HG03354 (cell line): ENCODE results near the gene THSD7B.
"Not testable (repeated sequence)": the region's sequence is repeated elsewhere in the genome, so short reads cannot be mapped to it uniquely, and the experiment has no call there.

ENCODE experiments used
- ATAC-seq: cut with Tn5 transposase; IDR thresholded peaks from one replicate; pipeline ENCODE4 v1.9.1; 2021; ENCODE audit warnings: mild to moderate bottlenecking; ENCODE audit not compliant: unreplicated experiment, poor library complexity, severe bottlenecking

The THSD7B gene

DNA sequence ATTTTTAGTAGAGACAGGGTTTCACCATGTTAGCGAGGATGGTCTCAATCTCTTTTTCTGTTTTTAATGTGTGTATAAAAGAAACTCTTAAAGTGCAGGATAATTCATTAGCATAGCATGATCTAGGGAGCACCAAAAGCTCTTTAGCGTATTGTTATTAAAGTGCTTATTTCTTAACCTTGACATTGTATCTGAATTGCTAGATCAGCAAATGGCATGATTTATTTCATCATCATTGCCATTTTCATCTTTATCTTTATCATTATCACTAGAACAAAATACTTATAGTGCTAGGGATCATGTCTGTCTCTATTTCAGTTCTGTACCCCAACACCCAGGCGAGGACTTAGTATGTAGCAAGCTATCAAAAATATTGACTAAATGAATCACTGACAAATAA lies 805.1 kb downstream of the THSD7B start:
- no peak for ATAC-seq

- ATAC-seq, result not testable (repeated sequence)
Measured at GRCh38 chr2:137587834-137588233, 822.5 kb downstream of the THSD7B start.

DNA sequence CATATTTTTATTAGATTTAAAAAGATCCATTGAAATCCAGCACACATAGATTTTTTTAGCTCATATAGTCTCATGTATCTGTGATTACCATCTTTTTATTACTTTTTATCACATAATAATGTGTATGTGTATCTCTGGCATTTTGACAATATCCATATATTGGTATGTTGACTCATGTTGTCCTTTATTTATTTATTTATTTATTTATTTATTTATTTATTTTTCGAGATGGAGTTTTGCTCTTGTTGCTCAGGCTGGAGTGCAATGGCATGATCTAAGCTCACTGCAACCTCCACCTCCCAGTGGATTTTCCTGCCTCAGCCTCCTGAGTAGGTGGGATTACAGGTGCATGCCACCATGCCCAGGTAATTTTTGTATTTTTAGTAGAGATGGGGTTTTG lies 823.2 kb downstream of the THSD7B start:
- ATAC-seq, result not testable (repeated sequence)

GRCh38 chr2:137590102-137590501 lies 824.8 kb downstream of the THSD7B start:
- ATAC-seq, result no peak

GRCh38 chr2:137607722-137608318 lies 842.5 kb downstream of the THSD7B start:
- no peak for ATAC-seq

- no peak for ATAC-seq
Measured at GRCh38 chr2:137638932-137639331, 873.6 kb downstream of the THSD7B start.

GRCh38 chr2:137644731-137645130 lies 879.4 kb downstream of the THSD7B start:
- ATAC-seq, result no peak

DNA sequence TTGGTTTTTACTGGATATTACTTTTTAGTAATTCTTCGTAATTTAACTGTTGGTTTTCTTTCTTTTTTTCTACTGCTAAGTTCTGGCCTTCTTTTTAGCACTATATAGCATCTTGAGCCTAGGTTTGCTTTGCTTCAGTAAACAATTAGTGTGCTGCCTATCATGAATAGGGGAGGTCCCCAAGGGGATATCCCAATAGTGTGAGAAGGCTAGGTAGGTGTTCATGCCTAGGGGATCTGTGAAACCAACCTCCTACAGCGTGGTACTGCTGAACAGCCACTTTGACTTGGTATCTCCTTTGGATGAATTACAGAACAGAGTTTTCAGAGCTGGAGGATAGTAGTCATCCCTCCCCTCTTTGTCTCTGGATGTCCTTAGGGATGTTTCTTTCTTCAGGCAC lies 888.7 kb downstream of the THSD7B start:
- no peak for ATAC-seq

DNA sequence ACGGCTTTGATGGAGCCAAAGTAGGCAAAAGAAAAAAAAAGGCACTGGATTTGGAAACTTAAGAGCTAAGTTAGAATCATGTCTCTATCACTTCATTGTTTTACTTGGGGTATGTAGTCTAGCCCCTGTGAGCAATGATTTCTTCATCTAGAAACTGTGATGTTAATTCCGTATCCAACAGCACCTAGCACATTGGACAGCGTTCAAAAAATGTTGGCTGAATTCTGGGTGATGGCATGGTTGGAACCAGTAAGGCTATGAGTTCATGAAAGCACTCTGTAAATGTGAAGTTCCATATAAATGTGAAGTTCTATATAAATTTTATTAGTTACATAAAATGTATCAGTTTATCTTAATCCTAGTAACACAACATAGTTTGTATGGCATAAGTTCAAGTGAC lies 890.5 kb downstream of the THSD7B start:
- no peak for ATAC-seq

GRCh38 chr2:137658433-137658832 lies 893.1 kb downstream of the THSD7B start:
- no peak for ATAC-seq

- no peak for ATAC-seq
Measured at GRCh38 chr2:137659616-137660015, 894.3 kb downstream of the THSD7B start.

DNA sequence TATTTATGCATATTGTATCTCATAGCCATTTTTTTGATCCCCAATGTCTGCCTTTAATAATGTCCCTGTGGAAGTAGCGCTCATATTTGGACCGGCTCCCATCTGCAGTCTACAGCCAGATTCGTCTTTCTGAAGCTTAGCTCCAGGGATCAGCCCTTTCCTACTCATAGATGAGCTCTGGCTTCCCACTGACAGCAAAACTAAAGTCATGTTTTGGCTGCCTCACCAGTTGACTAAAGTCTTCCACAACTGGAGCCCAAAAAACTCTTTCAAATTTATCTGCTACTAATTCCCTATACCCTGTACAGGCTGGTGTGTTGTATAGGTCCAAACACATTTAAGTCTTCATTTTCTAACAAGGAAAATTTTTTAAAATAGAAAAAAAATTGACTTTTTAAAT lies 904.8 kb downstream of the THSD7B start:
- no peak for ATAC-seq

- ATAC-seq, result no peak
Measured at GRCh38 chr2:137672989-137673552, 907.7 kb downstream of the THSD7B start.

DNA sequence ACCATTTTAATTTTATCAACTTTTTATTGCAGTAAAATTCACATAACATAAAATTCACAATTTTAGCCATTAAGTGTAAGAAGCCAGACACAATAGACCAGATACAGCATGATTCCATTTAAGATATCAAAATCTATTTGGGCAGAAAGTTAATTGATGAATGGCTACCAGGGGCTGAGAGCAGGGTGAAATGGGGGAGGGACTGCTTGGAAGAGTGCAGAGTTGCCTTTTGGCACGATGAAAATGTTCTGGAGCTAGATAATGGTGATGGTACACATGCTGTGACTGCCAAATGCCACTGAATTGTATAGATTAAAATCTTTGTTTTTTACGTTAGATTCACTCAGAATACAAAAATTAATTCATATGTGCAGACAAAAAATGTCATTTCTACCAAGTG lies 909.6 kb downstream of the THSD7B start:
- ATAC-seq, result no peak

DNA sequence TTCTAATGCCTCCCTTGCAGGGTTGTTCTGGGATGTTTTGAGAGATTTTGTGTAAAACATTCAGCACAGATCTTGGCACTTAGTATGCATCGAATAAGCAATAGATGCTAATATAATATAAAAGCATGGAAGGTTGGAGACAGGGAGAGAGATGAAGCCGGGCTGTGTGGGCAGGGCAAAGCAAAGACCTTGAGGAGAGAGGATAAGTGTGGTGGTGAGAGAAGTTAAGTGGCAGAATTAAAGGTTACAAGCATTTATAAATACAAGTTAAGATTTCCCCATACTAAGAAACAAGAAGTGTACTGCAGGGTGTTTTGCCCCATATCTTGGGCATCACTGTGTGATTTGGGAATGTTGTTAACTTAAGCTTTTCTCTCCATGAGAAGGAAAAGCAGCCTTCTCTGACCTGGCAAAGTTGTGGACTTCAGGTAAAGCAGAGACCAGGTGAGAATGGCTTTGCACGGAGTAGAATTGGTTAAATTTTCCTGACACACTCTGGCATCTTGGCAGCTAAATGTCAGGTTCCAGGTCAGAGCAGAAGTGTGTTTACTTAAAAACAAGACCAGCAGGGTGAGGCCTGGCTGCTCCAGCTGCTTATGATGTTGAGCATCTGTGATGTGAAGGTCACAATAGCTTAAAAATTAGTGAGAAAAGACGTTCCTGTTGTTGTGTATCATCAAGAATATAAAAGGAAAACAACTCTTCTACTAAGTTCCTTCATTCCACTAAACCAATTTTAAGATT lies 910.4 kb downstream of the THSD7B start:
- ATAC-seq, result no peak

DNA sequence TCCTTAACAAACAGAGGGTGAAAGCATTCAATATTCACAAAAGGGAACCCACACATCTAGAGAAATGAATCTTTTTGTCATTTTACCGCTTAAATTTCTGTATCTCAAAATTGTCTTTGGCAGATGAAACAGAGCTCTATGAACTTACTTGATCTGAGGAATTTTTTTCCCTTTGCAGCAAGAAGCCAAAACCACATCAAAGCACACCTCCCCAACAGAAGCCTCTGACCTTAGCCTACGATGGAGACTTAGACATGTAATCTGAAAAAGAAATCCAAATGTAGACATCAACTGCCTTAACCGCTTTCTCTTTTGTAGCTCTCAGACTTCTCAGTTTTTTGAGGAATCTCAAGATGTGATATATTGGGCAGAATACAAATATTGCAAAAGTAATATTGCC lies 911.0 kb downstream of the THSD7B start:
- ATAC-seq, result no peak

DNA sequence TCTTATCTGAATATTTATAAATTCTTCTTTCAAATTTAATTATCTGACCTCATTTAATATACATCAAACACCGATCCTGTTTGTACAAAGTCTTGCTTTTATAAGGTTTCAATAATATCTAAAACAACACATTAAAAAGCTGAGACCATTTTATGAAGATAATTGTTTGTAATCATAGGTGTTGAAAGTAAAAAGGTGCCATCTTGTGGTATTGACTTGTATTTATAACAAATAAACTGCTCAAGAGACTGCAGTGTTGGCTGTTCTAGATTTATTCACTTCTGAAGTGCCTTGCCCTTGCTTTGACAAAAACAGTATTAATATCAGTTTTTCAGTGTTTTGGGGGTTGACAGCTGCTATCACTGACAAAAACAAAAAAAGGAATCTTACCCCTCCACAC lies 912.1 kb downstream of the THSD7B start:
- no peak for ATAC-seq

GRCh38 chr2:137689549-137689948 lies 924.2 kb downstream of the THSD7B start:
- no peak for ATAC-seq

GRCh38 chr2:137693534-137693933 lies 928.2 kb downstream of the THSD7B start:
- peak; percentile 79 for ATAC-seq

DNA sequence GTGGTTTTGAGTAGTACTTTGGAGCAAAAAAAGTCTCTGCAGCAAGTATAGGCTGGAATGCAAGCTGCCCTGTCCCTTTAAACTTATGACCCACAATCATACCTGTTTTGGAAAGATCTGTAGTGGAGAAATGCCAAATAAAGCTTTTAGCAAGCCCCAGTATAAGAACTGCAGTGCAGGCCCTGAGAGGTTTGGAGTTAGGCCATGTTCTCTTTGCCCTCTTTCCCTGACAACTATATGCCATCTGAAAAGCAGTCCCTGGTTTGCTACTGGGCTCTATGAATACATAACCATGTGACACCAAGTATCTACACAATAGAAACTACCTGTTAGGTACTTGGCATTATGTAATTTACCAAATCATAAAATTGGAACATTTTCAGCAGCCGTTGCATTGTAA lies 931.6 kb downstream of the THSD7B start:
- no peak for ATAC-seq

DNA sequence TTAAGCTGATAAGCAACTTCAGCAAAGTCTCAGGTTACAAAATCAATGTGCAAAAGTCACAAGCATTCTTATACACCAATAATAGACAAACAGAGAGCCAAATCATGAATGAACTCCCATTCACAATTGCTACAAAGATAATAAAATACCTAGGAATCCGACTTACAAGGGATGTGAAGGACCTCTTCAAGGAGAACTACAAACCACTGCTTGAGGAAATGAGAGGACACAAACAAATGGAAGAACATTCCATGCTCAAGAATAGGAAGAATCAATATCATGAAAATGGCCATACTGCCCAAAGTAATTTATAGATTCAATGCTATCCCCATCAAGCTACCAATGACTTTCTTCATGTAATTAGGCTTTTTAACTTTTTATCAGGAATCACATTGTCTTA lies 934.9 kb downstream of the THSD7B start:
- not testable (repeated sequence) for ATAC-seq
